ENCODE measurements around the gene ZNF619. TPM values are rescaled to one million over a fixed set of nuclear protein-coding genes. Genes with fewer than 3 reads are reported as not detected.

The ZNF619 gene
- total and polyA plus RNA-seq, 9 of the 15 experiments (the other 6 are each of a cell fraction or from before 2014, with no cell fraction given), result 1.3 to 9.1 (median 6.3) TPM

DNA sequence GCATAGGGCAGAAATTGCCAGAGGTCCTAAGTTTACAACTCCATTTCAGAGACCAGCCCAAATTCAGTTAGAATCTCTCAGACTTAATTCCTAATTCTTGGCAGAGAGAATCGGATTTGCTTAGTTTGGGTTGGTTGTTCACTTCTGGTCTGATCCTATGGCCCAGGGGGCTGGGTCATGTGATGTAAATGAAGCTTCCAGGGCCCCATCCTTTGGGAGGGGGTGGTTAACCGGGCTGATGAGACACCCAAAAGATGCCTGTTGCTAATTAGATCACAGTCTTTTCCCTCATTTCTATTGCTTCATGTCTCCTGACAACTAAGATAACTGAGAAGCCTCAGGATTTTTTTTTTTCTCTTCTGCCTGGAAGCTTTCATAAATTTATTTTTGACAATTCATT, 17.8 kb downstream of the ZNF619 start:
- peak; percentile 51 for FAIRE-seq
- no peak for ATAC-seq
- Histone ChIP-seq H4K20me1 (replicated peaks; ENCODE audit: control insufficient read depth, insufficient read depth, low read length) (no peaks in the 10 kb centered on the region), H3K9me1 (ENCODE audit: control insufficient read depth, insufficient read depth, low read length) (no peaks in the 10 kb centered on the region), H2AFZ (ENCODE audit: low read depth, low read length) (no peak overlapping the region), H3K36me3 (ENCODE audit: control insufficient read depth, insufficient read depth, low read length) (no peaks in the 10 kb centered on the region), H3K4me3 (no peak overlapping the region), H3K27me3 (ENCODE audit: control insufficient read depth in 2 of 2, insufficient read depth in 2 of 2, low read length in 2 of 2) (0 out of 5 replicates have a peak, but pooled peaks cover 0 to 3% of the 10 kb centered on the region in 2 experiments), H3K9ac (ENCODE audit: insufficient read depth in 1 of 2, low read depth in 2 of 2, low read length in 2 of 2) (no peak overlapping the region), H3K4me2 (ENCODE audit: insufficient read depth, low read length) (no peak overlapping the region), H3K9me3 (replicated peaks; ENCODE audit: control insufficient read depth, insufficient read depth, low read depth, low read length) (no peaks in the 10 kb centered on the region), H3K27ac (ENCODE audit: extremely low read depth, low read depth, low read length) (no peak overlapping the region), H3K4me1 (replicated peaks in 1 of 2; ENCODE audit: control insufficient read depth in 2 of 2, insufficient read depth in 2 of 2, low read length in 2 of 2) (no peaks in the 10 kb centered on the region), H3K79me2 (ENCODE audit: control insufficient read depth, insufficient read depth, low read length) (no peaks in the 10 kb centered on the region)
- intact Hi-C loops (cut with micrococcal nuclease), result no loop called here
- DNase-seq (ENCODE audit: extremely low read depth in 1 of 4, low spot score in 3 of 4), result no peak
- WGBS (ENCODE audit: insufficient coverage, low coverage, missing lambda C conversion rate), result 0% methylated on average over 2 of the region's 2 CpGs
- ChIA-PET POLR2A (interaction anchor here (0.6 to 2.9 kb wide), 8 partner anchors 11 to 48 kb away, joined by 3 to 19 read pairs (median 6); partner anchors contain the start of genes ZNF619, ZNF620 and ZNF621), CTCF (ENCODE audit: low intra/inter-chr PET ratio) (interaction anchor here (0.6 kb wide), 1 partner anchor 601 kb away, joined by 3 read pairs; no protein-coding TSS in a partner anchor)
- in situ Hi-C loops (cut with MboI), result no loop called here
- TF ChIP-seq, protein P1, sequence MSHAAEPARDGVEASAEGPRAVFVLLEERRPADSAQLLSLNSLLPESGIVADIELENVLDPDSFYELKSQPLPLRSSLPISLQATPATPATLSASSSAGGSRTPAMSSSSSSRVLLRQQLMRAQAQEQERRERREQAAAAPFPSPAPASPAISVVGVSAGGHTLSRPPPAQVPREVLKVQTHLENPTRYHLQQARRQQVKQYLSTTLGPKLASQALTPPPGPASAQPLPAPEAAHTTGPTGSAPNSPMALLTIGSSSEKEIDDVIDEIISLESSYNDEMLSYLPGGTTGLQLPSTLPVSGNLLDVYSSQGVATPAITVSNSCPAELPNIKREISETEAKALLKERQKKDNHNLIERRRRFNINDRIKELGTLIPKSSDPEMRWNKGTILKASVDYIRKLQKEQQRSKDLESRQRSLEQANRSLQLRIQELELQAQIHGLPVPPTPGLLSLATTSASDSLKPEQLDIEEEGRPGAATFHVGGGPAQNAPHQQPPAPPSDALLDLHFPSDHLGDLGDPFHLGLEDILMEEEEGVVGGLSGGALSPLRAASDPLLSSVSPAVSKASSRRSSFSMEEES (CRISPR knock-in tag; IDR thresholded peaks at IDR 0.05), result peak; percentile 26
- TF ChIP-seq SREBF1 (IDR thresholded peaks at IDR 0.05; ENCODE audit: borderline replicate concordance, low read depth, low read length), result no peak
- no TSS peak for BruUV-seq (replicated peaks)

DNA sequence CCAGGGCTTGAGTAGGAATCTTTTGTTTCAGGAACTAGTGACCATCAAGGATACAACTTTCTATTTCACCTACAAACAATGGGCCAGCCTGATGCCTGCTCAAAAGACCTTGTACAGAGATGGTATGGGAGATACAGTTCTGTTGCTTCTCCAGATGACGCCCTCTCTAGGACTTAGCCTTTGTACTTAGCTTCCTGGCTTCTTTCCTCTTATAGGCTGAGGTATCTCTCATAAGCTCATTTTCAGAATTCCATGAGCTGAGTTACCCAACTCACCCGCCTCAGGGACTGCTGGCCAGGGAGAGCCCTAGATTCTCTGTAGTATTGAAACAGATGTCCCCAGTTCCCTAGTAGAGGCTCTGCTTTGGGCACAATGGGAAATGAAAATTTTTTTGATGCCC, 20.4 kb downstream of the ZNF619 start:
- 41% methylated on average over 2 of the region's 2 CpGs for WGBS (ENCODE audit: insufficient coverage, low coverage, missing lambda C conversion rate)
- no peak overlapping the region for H3K4me2 ChIP-seq (ENCODE audit: insufficient read depth, low read length)
- no peak overlapping the region for H2AFZ ChIP-seq (ENCODE audit: low read depth, low read length)
- no peak overlapping the region for H3K27ac ChIP-seq (ENCODE audit: extremely low read depth, low read depth, low read length)
- H3K9me1 ChIP-seq (ENCODE audit: control insufficient read depth, insufficient read depth, low read length), result no peaks in the 10 kb centered on the region
- ChIA-PET POLR2A (interaction anchor here (0.6 to 2.9 kb wide), 3 partner anchors 8 to 318 kb away, joined by 3 to 19 read pairs (median 4); partner anchors contain the start of gene ZNF620), CTCF (ENCODE audit: low intra/inter-chr PET ratio) (no interaction called here)
- intact Hi-C loops (cut with micrococcal nuclease) (no loop called here), in situ Hi-C loops (cut with MboI) (no loop called here)
- 0 out of 5 replicates have a peak, but pooled peaks cover 0 to 3% of the 10 kb centered on the region in 2 experiments for H3K27me3 ChIP-seq (ENCODE audit: control insufficient read depth in 2 of 2, insufficient read depth in 2 of 2, low read length in 2 of 2)
- H3K4me3 ChIP-seq, result no peak overlapping the region
- H4K20me1 ChIP-seq (replicated peaks; ENCODE audit: control insufficient read depth, insufficient read depth, low read length), result no peaks in the 10 kb centered on the region
- H3K9me3 ChIP-seq (replicated peaks; ENCODE audit: control insufficient read depth, insufficient read depth, low read depth, low read length), result no peaks in the 10 kb centered on the region
- ATAC-seq (peak; percentile 27; the same call in 1 of the 3 replicates), DNase-seq (ENCODE audit: extremely low read depth in 1 of 4, low spot score in 3 of 4) (no peak), FAIRE-seq (no peak)
- no peak for TF ChIP-seq RFX1 (IDR thresholded peaks at IDR 0.05)
- TF ChIP-seq U2AF1 (optimal IDR thresholded peaks at IDR 0.05; ENCODE audit: low read depth, low read length), result no peak
- TF ChIP-seq SMARCE1 (IDR thresholded peaks at IDR 0.05), result no peak
- no peak for TF ChIP-seq RBFOX2 (IDR thresholded peaks at IDR 0.05; ENCODE audit: low read depth, low read length)
- TF ChIP-seq HDAC8 (tag; IDR thresholded peaks at IDR 0.05), result no peak
- TF ChIP-seq CHAMP1 (IDR thresholded peaks at IDR 0.05), result no peak
- no peaks in the 10 kb centered on the region for H3K36me3 ChIP-seq (ENCODE audit: control insufficient read depth, insufficient read depth, low read length)
- H3K9ac ChIP-seq (ENCODE audit: insufficient read depth in 1 of 2, low read depth in 2 of 2, low read length in 2 of 2), result no peak overlapping the region
- BruUV-seq (replicated peaks), result no TSS peak
- no peaks in the 10 kb centered on the region; a peak in 1 of 5 replicates for H3K4me1 ChIP-seq (replicated peaks in 1 of 2; ENCODE audit: control insufficient read depth in 2 of 2, insufficient read depth in 2 of 2, low read length in 2 of 2)
- H3K79me2 ChIP-seq (ENCODE audit: control insufficient read depth, insufficient read depth, low read length), result no peaks in the 10 kb centered on the region

Data from K562 (cell line).